RWPE1 (cell line): Measurements from ENCODE around the gene SLC24A5.

Experiments
- CTCF ChIA-PET: fragments of 350-600 bp; sonication (Branson Sonifier 250); formaldehyde crosslinking; extraction: SDS; loops from one replicate; lab custom pipeline; 2021; lab: Yijun Ruan, JAX
- POLR2A ChIA-PET: fragments of 400-600 bp; formaldehyde crosslinking; extraction: SDS; loops from one replicate; lab custom pipeline; 2020; ENCODE audit warnings: antibody characterized with exemption; ENCODE audit not compliant: low non-redundant PET; lab: Yijun Ruan, JAX
- DNase-seq: peaks from one replicate; pipeline ENCODE4 v3.0.0; 2012; ENCODE audit warnings: low spot score
- H3K27ac ChIP-seq: fragments of 450-650 bp; 2 replicates; pipeline ENCODE4 v1.5.1; 2017
- TF ChIP-seq, protein P1 (sequence below): fragments of 450-650 bp; conservative IDR thresholded peaks from 2 replicates; pipeline ENCODE4 v1.5.1; 2017; ENCODE audit warnings: low read depth, mild to moderate bottlenecking

Gene SLC24A5

GRCh38 chr15:48144889-48145288 lies 24.1 kb downstream of the SLC24A5 start:
- ChIA-PET CTCF (no interaction called here), POLR2A (no interaction called here)
- TF ChIP-seq, protein P1, sequence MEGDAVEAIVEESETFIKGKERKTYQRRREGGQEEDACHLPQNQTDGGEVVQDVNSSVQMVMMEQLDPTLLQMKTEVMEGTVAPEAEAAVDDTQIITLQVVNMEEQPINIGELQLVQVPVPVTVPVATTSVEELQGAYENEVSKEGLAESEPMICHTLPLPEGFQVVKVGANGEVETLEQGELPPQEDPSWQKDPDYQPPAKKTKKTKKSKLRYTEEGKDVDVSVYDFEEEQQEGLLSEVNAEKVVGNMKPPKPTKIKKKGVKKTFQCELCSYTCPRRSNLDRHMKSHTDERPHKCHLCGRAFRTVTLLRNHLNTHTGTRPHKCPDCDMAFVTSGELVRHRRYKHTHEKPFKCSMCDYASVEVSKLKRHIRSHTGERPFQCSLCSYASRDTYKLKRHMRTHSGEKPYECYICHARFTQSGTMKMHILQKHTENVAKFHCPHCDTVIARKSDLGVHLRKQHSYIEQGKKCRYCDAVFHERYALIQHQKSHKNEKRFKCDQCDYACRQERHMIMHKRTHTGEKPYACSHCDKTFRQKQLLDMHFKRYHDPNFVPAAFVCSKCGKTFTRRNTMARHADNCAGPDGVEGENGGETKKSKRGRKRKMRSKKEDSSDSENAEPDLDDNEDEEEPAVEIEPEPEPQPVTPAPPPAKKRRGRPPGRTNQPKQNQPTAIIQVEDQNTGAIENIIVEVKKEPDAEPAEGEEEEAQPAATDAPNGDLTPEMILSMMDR: no peak
- no peak overlapping the region for H3K27ac ChIP-seq
- no peak for DNase-seq

DNA sequence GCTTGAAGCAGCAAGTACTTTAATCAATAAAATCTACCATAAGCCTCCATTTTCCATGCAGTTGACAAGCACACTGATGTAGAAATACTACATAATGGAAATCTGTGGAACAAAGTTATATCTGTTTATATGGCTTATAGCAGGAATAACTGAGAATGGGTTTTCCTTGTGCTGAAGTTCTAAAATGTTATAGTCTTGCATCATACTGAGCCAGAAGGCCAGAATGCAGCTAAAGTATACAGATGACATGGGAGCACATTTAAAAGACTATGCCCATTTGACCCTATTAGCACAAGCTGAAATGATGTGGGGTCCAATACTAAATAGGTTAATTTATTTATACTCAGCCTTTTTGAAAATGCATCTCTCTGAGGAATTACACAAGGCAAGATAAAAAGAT lies 25.1 kb downstream of the SLC24A5 start:
- POLR2A ChIA-PET: no interaction called here
- TF ChIP-seq, protein P1: no peak
- CTCF ChIA-PET: no interaction called here

GRCh38 chr15:48147358-48147757 lies 26.6 kb downstream of the SLC24A5 start:
- H3K27ac ChIP-seq: no peak overlapping the region
- ChIA-PET CTCF (interaction anchor here (0.5 kb wide), 1 partner anchor 288 kb away, joined by 5 read pairs; no protein-coding TSS in a partner anchor), POLR2A (no interaction called here)
- TF ChIP-seq, protein P1: no peak
- DNase-seq: no peak

More for the DNA sequence above, 25.1 kb downstream of the SLC24A5 start:
- no peak overlapping the region for H3K27ac ChIP-seq
- DNase-seq: no peak

GRCh38 chr15:48149858-48150257 lies 29.1 kb downstream of the SLC24A5 start:
- ChIA-PET CTCF (interaction anchor here (0.9 kb wide), 1 partner anchor 27 kb away, joined by 4 read pairs; no protein-coding TSS in a partner anchor), POLR2A (no interaction called here)
- TF ChIP-seq, protein P1: no peak
- peak; percentile 60 for DNase-seq
- no peak overlapping the region for H3K27ac ChIP-seq

DNA sequence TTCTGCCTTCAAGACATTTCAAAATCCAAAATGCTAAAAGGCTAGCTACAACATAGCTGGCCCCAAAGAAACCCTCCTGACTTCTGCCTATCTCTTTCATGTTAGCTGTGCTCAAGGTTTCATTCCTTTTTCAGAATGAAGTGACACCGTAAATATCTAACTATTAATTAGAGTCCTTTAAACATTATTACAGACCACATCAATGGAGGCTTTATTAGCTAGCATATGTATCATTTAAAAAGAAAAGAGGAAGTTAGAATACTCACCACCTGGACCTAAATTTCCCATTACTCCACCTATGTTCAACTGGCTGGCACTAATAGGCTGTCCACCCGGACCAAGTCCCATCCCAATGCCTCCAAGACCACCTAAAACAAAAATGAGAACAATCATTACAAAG lies 32.7 kb downstream of the SLC24A5 start:
- DNase-seq: no peak
- no peak overlapping the region for H3K27ac ChIP-seq
- TF ChIP-seq, protein P1: no peak
- POLR2A ChIA-PET: no interaction called here
- CTCF ChIA-PET: no interaction called here

GRCh38 chr15:48168616-48169015 lies 47.8 kb downstream of the SLC24A5 start:
- ChIA-PET POLR2A (no interaction called here), CTCF (no interaction called here)
- TF ChIP-seq, protein P1: no peak
- DNase-seq: no peak
- no peak overlapping the region for H3K27ac ChIP-seq
